ENCODE results near the gene SH3PXD2A. TPM values are rescaled to one million over a fixed set of nuclear protein-coding genes. Genes with fewer than 3 reads are reported as not detected.

SH3PXD2A gene
- total RNA-seq, 1 donor from 2014 or later = 9.6 TPM

DNA sequence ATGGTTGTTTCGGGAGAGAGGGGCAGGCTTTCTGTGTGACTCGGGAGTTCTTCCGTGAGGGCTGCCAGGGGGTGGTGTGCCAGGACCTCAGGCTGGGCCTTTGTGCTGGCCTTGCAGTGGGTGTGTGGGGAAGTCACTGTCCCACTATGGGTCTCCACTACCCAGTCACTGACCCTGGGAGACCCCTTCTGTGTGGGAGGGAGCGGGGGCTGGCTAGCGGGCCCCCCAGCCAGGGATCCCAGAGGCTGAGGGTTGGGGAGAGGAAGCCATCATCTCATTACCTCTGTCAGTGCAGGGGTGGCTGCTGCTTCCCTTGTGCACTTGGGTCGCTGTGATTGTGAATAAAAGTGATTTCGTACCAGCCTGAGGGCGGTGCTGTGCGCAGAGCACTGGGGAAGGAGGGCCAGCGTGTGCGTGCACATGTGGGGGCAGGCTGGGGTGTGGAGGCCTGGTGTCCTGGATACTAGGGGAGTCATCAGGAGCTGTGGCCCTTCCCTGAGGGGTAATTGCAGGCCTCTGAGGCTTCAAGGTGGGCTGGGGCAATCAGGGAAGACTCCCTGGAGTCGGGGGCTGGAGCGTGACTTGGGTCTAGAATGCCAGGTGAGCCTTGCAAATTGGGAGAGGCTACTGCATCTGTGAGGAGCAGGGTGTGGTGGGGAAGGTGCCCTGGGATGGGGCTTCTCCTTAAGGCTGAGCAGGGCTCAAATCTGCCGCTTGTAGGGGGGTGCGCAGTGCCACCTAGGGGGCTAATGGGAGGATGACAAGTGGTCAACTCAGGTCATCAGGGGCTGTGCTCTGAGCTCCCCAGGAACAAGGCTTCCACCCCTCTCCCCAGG is 263.0 kb downstream of the SH3PXD2A start:
- intact Hi-C loops (cut with micrococcal nuclease) = no loop called here
- no peaks in the 10 kb centered on the region for H3K27me3 Mint-ChIP-seq (ENCODE audit: insufficient read depth)
- H3K36me3 Mint-ChIP-seq (ENCODE audit: low read depth) = no peaks in the 10 kb centered on the region
- no peaks in the 10 kb centered on the region for H3K4me1 Mint-ChIP-seq (ENCODE audit: low read depth)
- no peak overlapping the region for H3K27ac Mint-ChIP-seq
- DNase-seq (ENCODE audit: low spot score) = peak; percentile 7
- H3K9me3 Mint-ChIP-seq = no peaks in the 10 kb centered on the region
- H3K4me3 Mint-ChIP-seq = no peak overlapping the region

- Mint-ChIP-seq H3K9me3 (no peaks in the 10 kb centered on the region), H3K4me3 (no peak overlapping the region), H3K4me1 (ENCODE audit: low read depth) (peaks cover 7% of the 10 kb centered on the region), H3K27me3 (ENCODE audit: insufficient read depth) (peaks cover 3% of the 10 kb centered on the region), H3K36me3 (ENCODE audit: low read depth) (no peaks in the 10 kb centered on the region), H3K27ac (no peak overlapping the region)
- intact Hi-C loops (cut with micrococcal nuclease) = no loop called here
- DNase-seq (ENCODE audit: low spot score) = no peak
These were observed 264.6 kb downstream of the SH3PXD2A start for GRCh38 chr10:103590744-103591291.

GRCh38 chr10:103590060-103590459 is 265.3 kb downstream of the SH3PXD2A start:
- Mint-ChIP-seq H3K4me3 (no peak overlapping the region), H3K27me3 (ENCODE audit: insufficient read depth) (peaks cover 3% of the 10 kb centered on the region), H3K9me3 (no peaks in the 10 kb centered on the region), H3K36me3 (ENCODE audit: low read depth) (no peaks in the 10 kb centered on the region), H3K27ac (no peak overlapping the region), H3K4me1 (ENCODE audit: low read depth) (peaks cover 7% of the 10 kb centered on the region)
- DNase-seq (ENCODE audit: low spot score) = no peak
- intact Hi-C loops (cut with micrococcal nuclease) = no loop called here

DNA sequence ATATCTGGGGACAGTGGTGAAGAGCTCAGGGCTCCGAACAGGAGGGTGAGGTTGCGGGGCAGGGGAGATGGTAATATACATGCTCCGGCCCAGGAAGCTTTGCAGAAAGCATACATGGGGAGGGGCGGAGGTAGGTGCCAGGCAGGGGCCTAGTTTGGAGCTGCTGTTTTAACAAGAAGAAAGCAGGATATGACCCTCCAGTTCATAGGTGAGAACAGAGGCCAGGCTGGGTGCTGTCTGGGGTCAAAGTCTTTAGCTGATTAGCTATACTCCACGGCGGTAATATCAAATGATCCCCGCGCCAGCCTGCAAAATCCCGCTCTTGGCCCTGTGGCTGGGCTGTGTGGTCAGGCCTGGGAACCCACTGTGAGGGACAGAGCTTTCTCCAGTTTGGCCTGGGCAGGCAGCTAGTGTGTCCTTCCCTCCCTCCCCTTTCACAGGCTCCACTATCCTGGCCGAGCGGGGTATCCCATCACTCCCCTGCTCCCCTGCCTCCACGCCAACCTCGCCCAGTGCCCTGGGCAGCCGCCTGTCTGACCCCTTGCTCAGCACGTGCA is 266.2 kb downstream of the SH3PXD2A start:
- Mint-ChIP-seq H3K27me3 (ENCODE audit: insufficient read depth) (peaks cover 3% of the 10 kb centered on the region), H3K36me3 (ENCODE audit: low read depth) (no peaks in the 10 kb centered on the region), H3K27ac (no peak overlapping the region), H3K9me3 (no peaks in the 10 kb centered on the region), H3K4me3 (no peak overlapping the region), H3K4me1 (ENCODE audit: low read depth) (peaks cover 7% of the 10 kb centered on the region)
- intact Hi-C loops (cut with micrococcal nuclease) = no loop called here
- no peak for DNase-seq (ENCODE audit: low spot score)

GRCh38 chr10:103587073-103587472 is 268.3 kb downstream of the SH3PXD2A start:
- intact Hi-C loops (cut with micrococcal nuclease) = loop anchor here (2.0 kb wide), 1 partner anchor 32 kb away; no protein-coding TSS in a partner anchor
- Mint-ChIP-seq H3K9me3 (no peaks in the 10 kb centered on the region), H3K36me3 (ENCODE audit: low read depth) (peaks cover 3% of the 10 kb centered on the region), H3K27me3 (ENCODE audit: insufficient read depth) (peaks cover 3% of the 10 kb centered on the region), H3K27ac (no peak overlapping the region), H3K4me1 (ENCODE audit: low read depth) (peaks cover 13% of the 10 kb centered on the region), H3K4me3 (no peak overlapping the region)
- no peak for DNase-seq (ENCODE audit: low spot score)

DNA sequence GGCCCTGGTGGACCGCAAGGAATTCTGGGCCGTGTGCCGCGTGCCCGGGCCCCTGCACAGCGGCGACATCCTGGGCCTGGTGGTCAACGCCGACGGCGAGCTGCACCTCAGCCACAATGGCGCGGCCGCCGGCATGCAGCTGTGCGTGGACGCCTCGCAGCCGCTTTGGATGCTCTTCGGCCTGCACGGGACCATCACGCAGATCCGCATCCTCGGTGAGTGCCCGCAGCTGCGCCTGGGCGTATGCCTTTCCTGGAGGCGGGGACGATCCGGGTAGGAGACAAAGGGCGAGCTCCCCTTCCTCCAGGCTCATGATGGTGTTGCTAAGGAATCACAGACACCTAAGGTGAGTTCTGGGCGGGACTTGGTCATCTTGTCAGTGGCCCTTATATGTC is 270.4 kb downstream of the SH3PXD2A start:
- DNase-seq (ENCODE audit: low spot score) = no peak
- intact Hi-C loops (cut with micrococcal nuclease) = loop anchor here (2.0 kb wide), 1 partner anchor 90 kb away; no protein-coding TSS in a partner anchor
- H3K9me3 Mint-ChIP-seq = no peaks in the 10 kb centered on the region
- peak overlapping the region; percentile 62 for H3K4me3 Mint-ChIP-seq
- peaks cover 13% of the 10 kb centered on the region for H3K4me1 Mint-ChIP-seq (ENCODE audit: low read depth)
- H3K36me3 Mint-ChIP-seq (ENCODE audit: low read depth) = peaks cover 3% of the 10 kb centered on the region
- H3K27me3 Mint-ChIP-seq (ENCODE audit: insufficient read depth) = peaks cover 8% of the 10 kb centered on the region
- H3K27ac Mint-ChIP-seq = peak overlapping the region; percentile 32

GRCh38 chr10:103584216-103585010 is 271.0 kb downstream of the SH3PXD2A start:
- Mint-ChIP-seq H3K4me3 (peak overlapping the region; percentile 87), H3K27me3 (ENCODE audit: insufficient read depth) (peaks cover 8% of the 10 kb centered on the region), H3K4me1 (ENCODE audit: low read depth) (peaks cover 13% of the 10 kb centered on the region), H3K36me3 (ENCODE audit: low read depth) (peaks cover 3% of the 10 kb centered on the region), H3K27ac (peak overlapping the region; percentile 83), H3K9me3 (no peaks in the 10 kb centered on the region)
- peak; percentile 52 for DNase-seq (ENCODE audit: low spot score)
- intact Hi-C loops (cut with micrococcal nuclease) = loop anchor here (2.0 kb wide), 1 partner anchor 90 kb away; no protein-coding TSS in a partner anchor

DNA sequence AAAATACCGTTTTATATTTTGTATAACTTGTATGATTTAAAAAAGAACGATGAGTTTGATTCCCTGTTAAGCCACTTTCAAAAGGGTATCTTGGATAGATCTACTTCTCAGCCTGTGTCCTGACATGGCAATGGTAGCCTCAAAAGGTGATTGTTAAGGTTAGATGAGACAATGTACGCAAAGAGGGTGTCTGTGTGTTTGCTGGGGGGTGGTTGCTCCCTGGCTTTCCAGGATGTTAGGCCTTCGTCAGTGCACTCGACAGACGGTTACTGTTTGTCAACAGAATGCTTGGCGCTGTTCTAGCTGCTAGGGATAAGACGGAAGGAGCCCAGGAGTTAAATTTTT is 271.5 kb downstream of the SH3PXD2A start:
- no peaks in the 10 kb centered on the region for H3K9me3 Mint-ChIP-seq
- H3K36me3 Mint-ChIP-seq (ENCODE audit: low read depth) = peaks cover 3% of the 10 kb centered on the region
- peaks cover 8% of the 10 kb centered on the region for H3K27me3 Mint-ChIP-seq (ENCODE audit: insufficient read depth)
- no peak for DNase-seq (ENCODE audit: low spot score)
- intact Hi-C loops (cut with micrococcal nuclease) = loop anchor here (2.0 kb wide), 1 partner anchor 89 kb away; no protein-coding TSS in a partner anchor
- peaks cover 13% of the 10 kb centered on the region for H3K4me1 Mint-ChIP-seq (ENCODE audit: low read depth)
- peak overlapping the region; percentile 83 for H3K27ac Mint-ChIP-seq
- peak overlapping the region; percentile 87 for H3K4me3 Mint-ChIP-seq

DNA sequence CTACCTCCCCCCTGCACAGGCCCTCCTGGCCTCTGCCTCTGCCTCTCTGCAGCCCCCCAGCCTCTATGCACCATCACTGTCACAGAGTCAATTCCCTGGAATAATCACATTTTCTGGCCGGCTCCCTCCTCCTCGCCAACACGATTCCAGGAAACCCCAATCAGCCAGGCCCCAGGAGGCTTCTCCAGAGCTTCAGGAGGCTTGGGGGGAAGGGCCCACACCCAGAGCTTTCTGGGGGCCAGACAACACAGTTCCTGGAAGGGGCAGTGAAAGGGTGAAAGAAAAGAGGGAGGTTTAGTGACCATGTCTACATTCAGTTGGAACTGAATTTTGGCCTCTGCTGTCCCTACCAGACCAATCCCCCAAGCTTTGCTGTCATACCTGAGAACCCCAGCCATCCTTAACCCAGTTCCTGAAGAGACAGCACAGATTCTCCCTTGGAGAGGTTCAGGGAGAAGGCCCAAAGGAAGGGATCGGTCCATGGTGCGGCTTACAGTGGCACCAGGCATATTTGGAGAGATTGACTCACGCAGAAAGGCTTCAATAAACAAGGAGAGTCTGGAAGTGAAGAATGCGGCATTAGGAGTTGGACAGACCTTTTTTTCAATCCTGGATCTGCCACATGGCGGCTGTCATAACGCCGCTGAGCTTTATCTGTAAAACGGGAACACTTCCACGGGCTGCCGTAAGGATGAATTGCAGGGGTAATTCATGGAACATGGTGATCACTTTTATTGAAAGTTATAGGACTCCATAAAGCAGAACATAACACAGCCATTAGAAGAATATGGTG is 272.8 kb downstream of the SH3PXD2A start:
- Mint-ChIP-seq H3K36me3 (ENCODE audit: low read depth) (peaks cover 3% of the 10 kb centered on the region), H3K4me1 (ENCODE audit: low read depth) (peaks cover 13% of the 10 kb centered on the region), H3K4me3 (peak overlapping the region; percentile 45), H3K27me3 (ENCODE audit: insufficient read depth) (peaks cover 10% of the 10 kb centered on the region), H3K27ac (no peak overlapping the region), H3K9me3 (no peaks in the 10 kb centered on the region)
- intact Hi-C loops (cut with micrococcal nuclease) = no loop called here
- no peak for DNase-seq (ENCODE audit: low spot score)

DNA sequence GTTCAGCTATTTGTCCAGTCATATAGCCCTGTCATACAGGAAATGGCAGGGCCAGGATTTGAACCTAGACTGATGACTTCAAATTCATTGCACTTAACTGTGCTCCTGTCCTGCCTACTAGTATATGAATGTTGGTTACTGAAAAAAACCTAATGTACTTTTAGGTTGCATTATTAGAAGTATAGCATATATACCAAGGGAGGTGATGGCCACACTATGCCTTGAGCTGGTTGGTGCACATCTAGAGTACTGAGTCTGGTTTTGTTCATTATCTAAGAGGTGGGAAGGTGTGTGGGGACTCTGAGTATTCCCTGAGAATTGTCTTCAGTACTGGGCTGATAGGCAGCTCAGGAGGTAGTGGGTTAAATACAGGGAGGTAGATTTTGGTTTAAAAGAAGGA is 273.9 kb downstream of the SH3PXD2A start:
- Mint-ChIP-seq H3K4me3 (no peak overlapping the region), H3K4me1 (ENCODE audit: low read depth) (peaks cover 9% of the 10 kb centered on the region), H3K27me3 (ENCODE audit: insufficient read depth) (peaks cover 12% of the 10 kb centered on the region), H3K27ac (no peak overlapping the region), H3K36me3 (ENCODE audit: low read depth) (peaks cover 3% of the 10 kb centered on the region), H3K9me3 (no peaks in the 10 kb centered on the region)
- intact Hi-C loops (cut with micrococcal nuclease) = no loop called here
- DNase-seq (ENCODE audit: low spot score) = no peak

- peaks cover 11% of the 10 kb centered on the region for H3K27me3 Mint-ChIP-seq (ENCODE audit: insufficient read depth)
- H3K4me3 Mint-ChIP-seq = no peak overlapping the region
- H3K27ac Mint-ChIP-seq = no peak overlapping the region
- peaks cover 6% of the 10 kb centered on the region for H3K4me1 Mint-ChIP-seq (ENCODE audit: low read depth)
- H3K9me3 Mint-ChIP-seq = no peaks in the 10 kb centered on the region
- DNase-seq (ENCODE audit: low spot score) = no peak
- peaks cover 3% of the 10 kb centered on the region for H3K36me3 Mint-ChIP-seq (ENCODE audit: low read depth)
- intact Hi-C loops (cut with micrococcal nuclease) = no loop called here
These were observed 274.9 kb downstream of the SH3PXD2A start for GRCh38 chr10:103580430-103580829.

DNA sequence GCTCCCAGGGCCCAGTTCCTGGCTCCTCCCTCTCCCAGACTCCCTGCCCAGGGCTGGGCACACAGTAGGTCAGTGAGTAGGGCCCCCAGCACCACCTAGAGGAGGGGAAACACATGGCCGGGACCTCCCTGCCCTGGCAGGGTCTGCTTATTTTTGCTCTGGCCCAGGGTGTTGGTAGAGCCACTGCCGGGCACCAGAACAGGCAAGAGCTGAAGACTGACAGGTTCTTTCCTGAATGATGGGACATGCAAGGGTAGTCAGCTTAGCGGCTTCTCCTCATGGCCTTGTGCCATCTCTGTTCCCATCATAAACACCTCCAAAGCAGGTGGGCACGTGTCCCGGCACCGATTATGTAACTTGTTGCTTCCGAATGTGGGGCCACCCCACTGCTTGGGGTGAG is 275.4 kb downstream of the SH3PXD2A start:
- no peaks in the 10 kb centered on the region for H3K9me3 Mint-ChIP-seq
- H3K4me1 Mint-ChIP-seq (ENCODE audit: low read depth) = peaks cover 6% of the 10 kb centered on the region
- no peak overlapping the region for H3K4me3 Mint-ChIP-seq
- H3K27ac Mint-ChIP-seq = no peak overlapping the region
- peaks cover 11% of the 10 kb centered on the region for H3K27me3 Mint-ChIP-seq (ENCODE audit: insufficient read depth)
- peaks cover 3% of the 10 kb centered on the region for H3K36me3 Mint-ChIP-seq (ENCODE audit: low read depth)
- intact Hi-C loops (cut with micrococcal nuclease) = no loop called here
- DNase-seq (ENCODE audit: low spot score) = no peak
